EH (cell line): ENCODE results near the gene PCBP1.
A peak's percentile ranks its signal among the peaks of the same experiment; 100 is the strongest.
"Not testable (repeated sequence)": the region's sequence is repeated elsewhere in the genome, so short reads cannot be mapped to it uniquely, and the experiment has no call there.

Experiments used
- DNase-seq: peaks from one replicate; pipeline ENCODE4 v3.0.0-alpha.2; 2015; ENCODE audit warnings: low read depth

PCBP1 gene

GRCh38 chr2:70086838-70087701 is at the start of gene PCBP1:
PCBP1 (plus strand) TSS chr2:70087477; CDS start chr2:70087744, 267 bp downstream.
- peak; percentile 93 for DNase-seq

DNA sequence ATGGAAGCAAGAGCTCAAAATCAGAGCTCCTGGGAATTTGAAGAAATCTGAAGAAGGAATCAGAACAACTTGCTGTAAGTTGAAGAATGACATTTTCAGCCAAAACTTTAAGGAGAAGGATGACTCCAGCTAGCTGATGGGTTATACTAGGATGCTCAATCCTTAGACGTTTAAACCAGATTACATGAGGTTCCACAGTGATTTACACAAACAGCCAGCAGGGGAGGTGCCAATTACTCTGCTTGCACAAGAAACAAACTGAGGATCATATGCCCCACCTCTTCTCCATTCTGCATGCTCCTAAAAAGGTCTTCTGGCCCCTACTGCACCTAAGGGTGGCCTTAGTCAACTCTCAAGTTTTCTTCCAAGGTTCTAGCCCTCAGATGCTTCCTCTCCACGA is 47.9 kb upstream of the PCBP1 start:
- DNase-seq = no peak

DNA sequence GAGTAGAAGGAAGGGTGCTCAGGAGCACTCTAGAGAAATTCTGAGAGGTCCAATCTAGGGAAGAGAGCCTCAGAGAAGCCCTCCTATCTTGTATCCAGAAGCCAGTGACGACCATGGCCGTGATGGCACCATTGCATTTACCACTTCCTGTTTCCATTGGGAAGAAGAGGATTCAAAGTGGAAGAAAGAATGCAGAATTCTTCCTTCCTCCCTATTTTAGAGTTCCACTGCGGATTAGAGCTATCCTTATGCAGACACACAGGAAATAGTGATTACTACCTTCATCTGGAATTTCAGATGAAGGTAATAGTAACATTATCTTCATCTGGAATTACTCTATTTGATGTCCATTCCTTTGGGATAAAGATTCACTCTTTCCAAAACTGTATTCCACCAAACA is 45.6 kb upstream of the PCBP1 start:
- DNase-seq = peak; percentile 69

GRCh38 chr2:70042246-70042645 is 45.0 kb upstream of the PCBP1 start:
- no peak for DNase-seq

DNA sequence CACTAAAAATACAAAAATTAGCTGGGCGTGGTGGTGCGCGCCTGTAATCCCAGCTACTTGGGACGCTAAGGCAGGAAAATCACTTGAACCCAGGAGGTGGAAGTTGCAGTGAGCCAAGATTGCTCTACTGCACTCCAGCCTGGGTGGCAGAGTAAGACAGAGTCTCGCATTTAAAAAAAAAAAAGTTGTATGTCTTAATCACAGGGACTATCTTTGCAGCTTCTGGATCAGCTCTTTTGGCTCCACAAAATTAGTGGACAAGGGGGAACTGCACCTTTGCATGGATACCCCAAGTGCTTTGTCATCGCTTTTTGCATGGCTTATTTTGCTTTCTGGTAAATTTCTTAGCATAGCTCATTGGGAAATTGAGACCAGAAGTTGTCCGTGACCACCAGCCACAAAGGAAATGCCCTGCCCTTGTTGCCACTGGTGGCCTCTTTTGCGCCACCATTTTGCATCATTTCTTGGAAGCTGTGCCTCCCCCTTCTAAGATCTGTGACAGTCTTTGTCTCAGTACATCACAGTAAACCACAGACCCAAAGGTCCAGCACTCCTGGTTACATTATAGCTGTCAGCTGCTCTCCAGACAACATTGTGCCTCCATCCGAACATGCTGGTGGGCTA is 43.9 kb upstream of the PCBP1 start:
- no peak for DNase-seq

DNA sequence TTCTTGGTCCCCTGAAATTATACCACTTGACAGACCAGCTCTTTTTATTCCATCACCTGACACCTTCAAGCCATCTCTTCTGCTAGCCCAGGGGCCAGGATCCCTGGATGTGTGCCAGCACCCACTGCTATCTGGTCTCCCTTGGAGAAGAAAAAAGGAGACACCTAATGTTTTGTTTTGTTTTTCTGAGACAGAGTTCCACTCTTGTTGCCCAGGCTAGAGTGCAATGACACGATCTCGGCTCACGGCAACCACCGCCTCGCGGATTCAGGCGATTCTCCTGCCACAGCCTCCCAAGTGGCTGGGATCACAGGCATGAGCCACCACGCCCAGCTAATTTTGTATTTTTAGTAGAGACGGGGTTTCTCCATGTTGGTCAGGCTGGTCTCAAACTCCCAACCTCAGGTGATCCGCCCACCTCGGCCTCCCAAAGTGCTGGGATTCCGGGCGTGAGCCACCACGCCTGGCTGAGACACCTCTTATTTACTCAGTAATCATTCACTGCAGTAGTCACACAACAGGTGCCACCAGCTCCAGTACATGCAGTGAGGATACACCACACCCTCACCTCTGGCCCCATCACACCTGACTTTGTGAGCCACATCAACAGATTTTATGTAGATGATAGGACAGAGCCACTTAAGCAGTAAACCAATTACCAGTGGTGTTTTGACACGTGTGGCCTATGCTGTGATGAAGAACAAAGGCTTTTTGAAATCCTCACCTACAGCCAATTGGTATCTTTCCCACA is 42.8 kb upstream of the PCBP1 start:
- no peak for DNase-seq

- no peak for DNase-seq
These were observed 41.9 kb upstream of the PCBP1 start for GRCh38 chr2:70045405-70045804.

- no peak for DNase-seq
These were observed 41.3 kb upstream of the PCBP1 start for GRCh38 chr2:70045932-70046331.

- no peak for DNase-seq
These were observed 40.7 kb upstream of the PCBP1 start for GRCh38 chr2:70046534-70046933.

DNA sequence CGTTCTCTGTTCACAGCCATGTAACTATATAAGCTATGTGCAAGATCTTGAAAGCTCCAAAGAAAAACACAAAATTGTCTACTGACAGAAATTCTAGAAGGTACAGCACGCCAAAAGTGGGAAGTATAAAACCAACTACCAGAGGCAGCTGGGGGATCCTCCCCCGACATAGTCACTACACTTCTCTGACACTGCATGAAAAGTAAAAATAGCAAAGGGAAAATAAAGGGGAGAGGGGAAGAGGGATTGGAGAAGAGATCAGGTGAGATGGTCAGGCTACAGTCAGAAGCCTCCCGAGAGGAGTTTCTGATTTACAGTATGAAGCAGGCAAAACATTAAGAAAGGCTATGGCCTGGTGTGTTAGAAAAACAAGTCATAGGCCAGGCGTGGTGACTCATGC is 39.8 kb upstream of the PCBP1 start:
- DNase-seq = no peak

DNA sequence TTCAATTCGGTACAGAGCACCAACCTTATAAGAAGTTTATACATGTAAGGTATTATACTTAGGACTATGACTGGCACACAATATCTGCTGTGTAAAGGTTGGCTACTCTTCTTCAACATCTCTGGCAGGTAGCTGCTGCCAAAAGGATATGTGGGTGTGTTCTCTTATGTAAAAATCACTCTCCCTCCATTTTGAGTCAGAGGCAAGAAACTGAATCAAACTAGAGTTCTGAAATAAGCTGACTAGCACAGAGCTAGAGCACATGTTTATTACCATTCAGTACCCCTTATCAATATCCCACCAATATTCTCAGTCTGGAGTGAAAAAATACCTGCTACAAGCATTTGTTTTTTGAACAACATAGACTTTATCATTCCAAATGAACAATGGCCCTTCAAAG is 38.0 kb upstream of the PCBP1 start:
- no peak for DNase-seq

- no peak for DNase-seq
These were observed 36.4 kb upstream of the PCBP1 start for GRCh38 chr2:70050631-70051425.

DNA sequence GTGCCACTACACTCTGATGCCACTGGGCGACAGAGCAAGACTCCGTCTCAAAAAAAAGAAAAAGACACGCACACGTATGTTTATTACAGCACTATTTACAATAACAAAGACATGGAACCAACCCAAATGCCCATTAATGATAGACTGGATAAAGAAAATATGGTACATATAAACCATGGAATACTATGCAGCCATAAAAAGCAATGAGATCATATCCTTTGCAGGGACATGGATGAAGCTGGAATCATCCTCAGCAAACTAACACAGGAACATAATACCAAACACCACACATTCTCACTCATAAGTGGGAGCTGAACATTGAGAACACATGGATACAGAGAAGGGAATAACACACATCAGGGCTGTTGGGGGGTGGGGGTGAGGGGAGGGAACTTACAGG is 32.0 kb upstream of the PCBP1 start:
- not testable (repeated sequence) for DNase-seq

- no peak for DNase-seq
These were observed 26.0 kb upstream of the PCBP1 start for GRCh38 chr2:70061317-70061716.

DNA sequence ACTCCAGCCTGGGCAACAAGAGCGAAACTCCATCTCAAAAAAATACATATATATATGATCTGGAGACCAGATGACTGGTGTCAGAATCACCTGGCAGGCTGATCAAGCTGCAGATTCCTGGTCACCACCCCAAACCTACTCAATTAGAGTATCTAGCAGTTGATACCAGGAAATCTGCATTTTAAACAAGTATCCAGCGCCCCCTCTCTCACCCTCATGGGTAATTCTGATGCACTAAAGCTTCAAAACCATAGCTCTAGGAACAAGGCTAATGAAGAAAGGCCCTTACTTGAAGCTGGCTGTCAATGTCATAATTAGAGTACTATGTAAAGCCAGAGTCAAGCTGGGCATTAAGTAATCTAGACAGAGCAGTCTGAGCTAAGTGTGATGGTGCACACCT is 25.0 kb upstream of the PCBP1 start:
- no peak for DNase-seq

- no peak for DNase-seq
These were observed 19.2 kb upstream of the PCBP1 start for GRCh38 chr2:70068119-70068518.

DNA sequence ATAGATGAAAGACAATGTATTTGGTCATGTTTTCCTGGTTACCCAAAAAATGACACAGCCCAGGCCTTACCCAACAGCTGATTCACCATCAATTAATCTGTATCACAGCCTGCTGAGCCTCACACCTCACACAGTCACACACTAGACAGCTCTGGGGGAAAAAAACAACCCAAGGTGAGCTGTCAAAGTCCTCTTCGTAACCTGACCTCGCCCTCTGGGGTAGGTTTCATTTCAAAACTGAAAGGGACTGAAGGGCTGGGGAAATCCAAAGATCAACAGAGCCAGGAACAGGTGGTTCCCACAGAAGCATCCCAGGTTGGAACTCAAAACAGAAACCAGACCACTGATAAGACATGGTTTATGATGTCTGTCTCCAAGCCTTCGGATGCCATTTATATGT is 18.2 kb upstream of the PCBP1 start:
- DNase-seq = no peak

- DNase-seq = peak; percentile 87
These were observed 16.6 kb upstream of the PCBP1 start for GRCh38 chr2:70070542-70071268.

- no peak for DNase-seq
These were observed 13.8 kb upstream of the PCBP1 start for GRCh38 chr2:70073493-70073892.

DNA sequence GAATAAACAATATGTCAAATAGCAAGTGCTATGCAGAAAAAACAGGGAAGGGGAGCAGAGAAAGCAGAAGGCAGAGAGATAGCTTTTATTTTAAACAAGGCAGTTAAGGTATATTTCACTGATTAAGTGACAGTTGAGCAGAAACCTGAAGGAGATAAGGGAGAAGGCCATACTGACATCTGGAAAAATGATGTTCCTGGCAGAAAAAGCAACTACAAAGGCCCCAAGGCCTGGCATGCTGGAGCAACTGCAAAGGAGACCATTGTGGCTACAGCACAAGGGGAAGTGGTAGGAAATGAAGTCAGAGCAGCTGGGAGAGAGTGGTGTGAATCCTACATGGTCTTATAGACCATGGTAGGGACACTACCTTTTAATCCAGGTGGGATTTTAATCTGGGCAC is 8.9 kb upstream of the PCBP1 start:
- no peak for DNase-seq

DNA sequence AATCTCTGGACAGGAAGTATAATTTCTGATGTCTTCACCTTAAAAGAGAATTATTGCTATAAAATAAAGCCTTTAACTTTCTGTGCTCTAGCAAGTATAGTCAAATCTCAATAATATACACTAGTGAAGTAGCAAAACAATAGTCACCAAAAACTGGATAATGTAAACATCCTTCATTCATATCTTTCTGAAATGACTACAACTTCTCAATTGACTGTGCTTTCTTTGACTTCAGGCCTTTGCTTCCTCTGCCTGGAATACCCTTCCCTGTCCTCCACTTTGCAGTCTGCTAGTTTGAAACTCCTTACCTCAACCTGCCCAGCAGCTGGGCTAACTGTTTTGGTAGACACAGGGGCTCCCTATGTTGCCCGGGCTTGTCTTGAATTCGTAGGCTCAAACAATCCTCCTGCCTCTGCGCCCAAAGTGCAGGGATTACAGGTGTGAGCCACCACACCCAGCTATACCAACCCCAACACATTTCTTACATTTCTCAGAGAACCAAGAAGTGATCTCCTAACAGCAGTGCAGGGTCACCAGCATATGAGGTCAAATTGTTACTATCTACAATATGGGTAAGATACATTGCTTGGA is 6.6 kb upstream of the PCBP1 start:
- no peak for DNase-seq
